ENCODE data around the gene PCMTD2.
A peak's percentile ranks its signal among the peaks of the same experiment; 100 is the strongest.
"Not testable (repeated sequence)": the region's sequence is repeated elsewhere in the genome, so short reads cannot be mapped to it uniquely, and the experiment has no call there.

The PCMTD2 gene

GRCh38 chr20:64286447-64287263 lies 31.1 kb downstream of the PCMTD2 start:
- not testable (repeated sequence) for DNase-seq (ENCODE audit: low spot score)

GRCh38 chr20:64287264-64287590 lies 31.7 kb downstream of the PCMTD2 start:
- DNase-seq (ENCODE audit: low spot score) = not testable (repeated sequence)

GRCh38 chr20:64292167-64292566 lies 36.6 kb downstream of the PCMTD2 start:
- not testable (repeated sequence) for DNase-seq (ENCODE audit: low spot score)

GRCh38 chr20:64303086-64303485 lies 47.5 kb downstream of the PCMTD2 start:
- DNase-seq (ENCODE audit: low spot score) = not testable (repeated sequence)

GRCh38 chr20:64313761-64314160 lies 58.2 kb downstream of the PCMTD2 start:
- DNase-seq (ENCODE audit: low spot score) = not testable (repeated sequence)

GRCh38 chr20:64315381-64315780 lies 59.8 kb downstream of the PCMTD2 start:
- not testable (repeated sequence) for DNase-seq (ENCODE audit: low spot score)

- DNase-seq (ENCODE audit: low spot score) = not testable (repeated sequence)
These were observed 60.3 kb downstream of the PCMTD2 start for GRCh38 chr20:64315884-64316283.

GRCh38 chr20:64316415-64317083 lies 61.0 kb downstream of the PCMTD2 start:
- peak; percentile 35 for DNase-seq (ENCODE audit: low spot score)

GRCh38 chr20:64317331-64317730 lies 61.8 kb downstream of the PCMTD2 start:
- not testable (repeated sequence) for DNase-seq (ENCODE audit: low spot score)

- not testable (repeated sequence) for DNase-seq (ENCODE audit: low spot score)
These were observed 62.5 kb downstream of the PCMTD2 start for GRCh38 chr20:64318056-64318455.

- DNase-seq (ENCODE audit: low spot score) = not testable (repeated sequence)
These were observed 66.7 kb downstream of the PCMTD2 start for GRCh38 chr20:64322031-64322789.
